ENCODE measurements around the gene KCND3.

DNA sequence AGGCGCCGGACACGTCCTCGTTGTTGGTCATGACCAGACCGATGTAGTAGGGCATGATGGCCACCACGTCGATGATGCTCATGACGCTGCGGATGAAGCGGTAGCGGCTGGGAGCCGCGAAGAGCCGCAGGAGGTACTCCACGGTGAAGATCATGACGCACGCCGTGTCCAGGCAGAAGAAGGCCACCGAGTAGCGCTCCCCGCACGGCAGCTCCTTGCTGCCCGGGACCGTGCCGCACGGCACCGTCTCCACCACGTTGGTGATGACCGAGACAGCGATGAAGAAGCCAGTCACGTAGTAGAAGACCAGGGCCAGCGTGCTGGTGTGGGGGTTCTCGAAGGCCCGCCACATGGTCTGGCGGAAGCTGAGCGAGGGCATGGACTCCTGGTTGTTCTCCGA, 7.6 kb downstream of the KCND3 start:
- TF ChIP-seq, protein P1, sequence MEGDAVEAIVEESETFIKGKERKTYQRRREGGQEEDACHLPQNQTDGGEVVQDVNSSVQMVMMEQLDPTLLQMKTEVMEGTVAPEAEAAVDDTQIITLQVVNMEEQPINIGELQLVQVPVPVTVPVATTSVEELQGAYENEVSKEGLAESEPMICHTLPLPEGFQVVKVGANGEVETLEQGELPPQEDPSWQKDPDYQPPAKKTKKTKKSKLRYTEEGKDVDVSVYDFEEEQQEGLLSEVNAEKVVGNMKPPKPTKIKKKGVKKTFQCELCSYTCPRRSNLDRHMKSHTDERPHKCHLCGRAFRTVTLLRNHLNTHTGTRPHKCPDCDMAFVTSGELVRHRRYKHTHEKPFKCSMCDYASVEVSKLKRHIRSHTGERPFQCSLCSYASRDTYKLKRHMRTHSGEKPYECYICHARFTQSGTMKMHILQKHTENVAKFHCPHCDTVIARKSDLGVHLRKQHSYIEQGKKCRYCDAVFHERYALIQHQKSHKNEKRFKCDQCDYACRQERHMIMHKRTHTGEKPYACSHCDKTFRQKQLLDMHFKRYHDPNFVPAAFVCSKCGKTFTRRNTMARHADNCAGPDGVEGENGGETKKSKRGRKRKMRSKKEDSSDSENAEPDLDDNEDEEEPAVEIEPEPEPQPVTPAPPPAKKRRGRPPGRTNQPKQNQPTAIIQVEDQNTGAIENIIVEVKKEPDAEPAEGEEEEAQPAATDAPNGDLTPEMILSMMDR (conservative IDR thresholded peaks at IDR 0.05; ENCODE audit: low read length) = no peak
- TF ChIP-seq EZH2phosphoT487 (IDR thresholded peaks at IDR 0.05; ENCODE audit: borderline replicate concordance) = no peak
